Measurements from ENCODE around the gene PCDHGB3. TPM values are rescaled to one million over a fixed set of nuclear protein-coding genes. Genes with fewer than 3 reads are reported as not detected.

Gene PCDHGB3
- total and polyA plus RNA-seq, 7 donors: 0.17 to 2.0 (median 0.92) TPM

DNA sequence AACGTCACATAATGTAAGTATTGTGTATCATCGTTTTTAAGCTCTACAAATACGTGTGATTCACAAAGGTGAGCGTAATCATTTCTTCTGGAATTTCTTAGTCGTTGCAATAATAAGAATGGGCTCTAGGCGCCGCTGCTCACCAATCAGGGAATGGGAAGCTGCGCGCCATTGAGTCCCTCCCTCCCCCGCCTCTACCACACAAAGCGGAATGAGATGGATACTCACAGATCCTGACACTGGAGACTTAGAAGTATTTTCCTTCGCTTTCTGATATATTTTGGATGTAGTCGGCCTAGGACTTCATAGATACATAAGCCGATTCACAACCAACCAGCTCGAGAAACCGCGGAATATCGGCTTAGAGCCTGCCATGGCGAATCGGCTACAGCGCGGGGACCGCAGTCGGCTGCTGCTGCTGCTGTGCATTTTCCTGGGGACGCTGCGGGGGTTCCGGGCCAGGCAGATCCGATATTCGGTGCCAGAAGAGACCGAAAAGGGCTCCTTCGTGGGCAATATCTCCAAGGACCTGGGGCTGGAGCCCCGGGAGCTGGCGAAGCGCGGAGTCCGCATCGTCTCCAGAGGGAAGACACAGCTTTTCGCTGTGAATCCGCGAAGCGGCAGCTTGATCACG, 50.9 kb downstream of the PCDHGB3 start, which contains the start of gene PCDHGA11:
TSS of gene PCDHGA11 (plus strand) at position 197 of the 634 bp plus-strand sequence. CDS start at position 374, 177 bp downstream.
- DNase-seq (peak in 1 of 2 donors; percentile 29), ATAC-seq (peak; percentile 49 to 73 (median 66))
- WGBS, 3 donors: 20 to 22% (median 22%) methylated on average over 42 of the region's 42 CpGs
- peak; percentile 68 for TF ChIP-seq CTCF (IDR thresholded peaks at IDR 0.05)
- Histone ChIP-seq H3K4me1 (no peaks in the 10 kb centered on the region), H3K4me3 (peak within 1 kb of the TSS; percentile 66), H3K36me3 (ENCODE audit: insufficient read depth in 1 of 2, low read depth in 1 of 2) (no peaks in the 10 kb centered on the region), H3K9me3 (peaks cover 9% of the 10 kb centered on the region), H3K27ac (peak within 1 kb of the TSS; percentile 7), H3K27me3 (ENCODE audit: insufficient read depth in 3 of 3, low read length in 2 of 3) (peaks cover 0 to 29% (median 6%) of the 10 kb centered on the region in 3 donors)
- intact Hi-C loops (cut with DNase I): loop anchor here in 1 of 2 donors (5.0 kb wide), 1 partner anchor 101 kb away; no protein-coding TSS in a partner anchor

GRCh38 chr5:141421489-141421855, 51.4 kb downstream of the PCDHGB3 start:
- Histone ChIP-seq H3K27me3 (ENCODE audit: insufficient read depth in 3 of 3, low read length in 2 of 3) (peaks cover 0 to 28% (median 6%) of the 10 kb centered on the region in 3 donors), H3K4me3 (peak overlapping the region; percentile 66), H3K9me3 (peaks cover 9% of the 10 kb centered on the region), H3K36me3 (ENCODE audit: insufficient read depth in 1 of 2, low read depth in 1 of 2) (no peaks in the 10 kb centered on the region), H3K4me1 (no peaks in the 10 kb centered on the region), H3K27ac (peak overlapping the region; percentile 7)
- intact Hi-C loops (cut with DNase I): loop anchor here in 1 of 2 donors (5.0 kb wide), 1 partner anchor 101 kb away; no protein-coding TSS in a partner anchor
- no peak for ATAC-seq
- DNase-seq: no peak
- no peak for TF ChIP-seq CTCF (IDR thresholded peaks at IDR 0.05)
- 21 to 24% (median 23%) methylated on average over 13 of the region's 13 CpGs for WGBS, 3 donors

Other genes with a start within 250 kb of the PCDHGB3 start
Only the 30 nearest of the 37 such genes appear.
- under 1 TPM in 3 of 4 donors, not detected in 1; 0.15 to 0.58 (median 0.20) TPM for gene PCDHB9, start 183.1 kb upstream of the PCDHGB3 start, total RNA-seq
- under 1 TPM; 0.09 to 0.15 (median 0.13) TPM for gene PCDHB9, start 183.1 kb upstream of the PCDHGB3 start, polyA plus RNA-seq
- gene PCDHB10, start 177.9 kb upstream of the PCDHGB3 start, total RNA-seq: under 1 TPM; 0.26 to 0.29 (median 0.26) TPM
- gene PCDHB10, start 177.9 kb upstream of the PCDHGB3 start, polyA plus RNA-seq: under 1 TPM; 0.13 to 0.17 (median 0.14) TPM
- gene PCDHB11, start 170.6 kb upstream of the PCDHGB3 start, total RNA-seq: 1 to 10 TPM in 2 of 4 donors, under 1 TPM in 2; 0.86 to 1.8 (median 1.1) TPM
- under 1 TPM; 0.08 to 0.13 (median 0.13) TPM for gene PCDHB11, start 170.6 kb upstream of the PCDHGB3 start, polyA plus RNA-seq
- under 1 TPM; 0.44 to 0.96 (median 0.83) TPM for gene PCDHB12, start 161.5 kb upstream of the PCDHGB3 start, total RNA-seq
- gene PCDHB12, start 161.5 kb upstream of the PCDHGB3 start, polyA plus RNA-seq: under 1 TPM; 0.10 to 0.21 (median 0.21) TPM
- under 1 TPM; 0.44 to 0.81 (median 0.62) TPM for gene PCDHB13, start 156.3 kb upstream of the PCDHGB3 start, total RNA-seq
- under 1 TPM; 0.06 to 0.26 (median 0.18) TPM for gene PCDHB13, start 156.3 kb upstream of the PCDHGB3 start, polyA plus RNA-seq
- under 1 TPM; 0.48 to 0.75 (median 0.50) TPM for gene PCDHB14, start 146.9 kb upstream of the PCDHGB3 start, total RNA-seq
- gene PCDHB14, start 146.9 kb upstream of the PCDHGB3 start, polyA plus RNA-seq: under 1 TPM; 0.20 to 0.51 (median 0.32) TPM
- gene PCDHB15, start 124.8 kb upstream of the PCDHGB3 start, total RNA-seq: 1 to 10 TPM in 2 of 4 donors, under 1 TPM in 2; 0.50 to 2.5 (median 0.91) TPM
- under 1 TPM; 0.44 to 0.58 (median 0.45) TPM for gene PCDHB15, start 124.8 kb upstream of the PCDHGB3 start, polyA plus RNA-seq
- under 1 TPM in 2 of 4 donors, not detected in 2; 0.19 to 0.32 TPM for gene SLC25A2, start 66.2 kb upstream of the PCDHGB3 start, total RNA-seq
- under 1 TPM in 1 of 3 donors, not detected in 2; 0.04 TPM for gene SLC25A2, start 66.2 kb upstream of the PCDHGB3 start, polyA plus RNA-seq
- 100 to 1,000 TPM in 2 of 4 donors, 10 to 100 TPM in 2; 92.9 to 139 (median 117) TPM for gene TAF7, start 49.5 kb upstream of the PCDHGB3 start, total RNA-seq
- gene TAF7, start 49.5 kb upstream of the PCDHGB3 start, polyA plus RNA-seq: 100 to 1,000 TPM; 112 to 249 (median 139) TPM
- gene PCDHGA1, start 39.7 kb upstream of the PCDHGB3 start, total RNA-seq: 1 to 10 TPM in 1 of 4 donors, under 1 TPM in 3; 0.51 to 1.4 (median 0.65) TPM
- gene PCDHGA1, start 39.7 kb upstream of the PCDHGB3 start, polyA plus RNA-seq: 1 to 10 TPM in 1 of 3 donors, under 1 TPM in 2; 0.27 to 2.1 (median 0.56) TPM
- gene PCDHGA2, start 31.5 kb upstream of the PCDHGB3 start, total RNA-seq: 1 to 10 TPM; 1.2 to 1.8 (median 1.6) TPM
- gene PCDHGA2, start 31.5 kb upstream of the PCDHGB3 start, polyA plus RNA-seq: 1 to 10 TPM in 1 of 3 donors, under 1 TPM in 2; 0.22 to 1.1 (median 0.25) TPM
- 1 to 10 TPM in 3 of 4 donors, under 1 TPM in 1; 0.97 to 2.4 (median 1.7) TPM for gene PCDHGA3, start 26.4 kb upstream of the PCDHGB3 start, total RNA-seq
- under 1 TPM; 0.33 to 0.67 (median 0.34) TPM for gene PCDHGA3, start 26.4 kb upstream of the PCDHGB3 start, polyA plus RNA-seq
- 1 to 10 TPM in 2 of 4 donors, under 1 TPM in 2; 0.71 to 1.8 (median 1.2) TPM for gene PCDHGB1, start 20.1 kb upstream of the PCDHGB3 start, total RNA-seq
- under 1 TPM; 0.08 to 0.22 (median 0.12) TPM for gene PCDHGB1, start 20.1 kb upstream of the PCDHGB3 start, polyA plus RNA-seq
- gene PCDHGA4, start 15.2 kb upstream of the PCDHGB3 start, total RNA-seq: 1 to 10 TPM in 3 of 4 donors, under 1 TPM in 1; 0.84 to 2.4 (median 2.2) TPM
- gene PCDHGA4, start 15.2 kb upstream of the PCDHGB3 start, polyA plus RNA-seq: under 1 TPM; 0.14 to 0.47 (median 0.40) TPM
- gene PCDHGB2, start 10.2 kb upstream of the PCDHGB3 start, total RNA-seq: 1 to 10 TPM; 1.2 to 2.4 (median 1.9) TPM
- gene PCDHGB2, start 10.2 kb upstream of the PCDHGB3 start, polyA plus RNA-seq: under 1 TPM; 0.10 to 0.67 (median 0.65) TPM
- gene PCDHGA5, start 6.1 kb upstream of the PCDHGB3 start, total RNA-seq: 1 to 10 TPM in 2 of 4 donors, under 1 TPM in 2; 0.84 to 2.0 (median 1.2) TPM
- gene PCDHGA5, start 6.1 kb upstream of the PCDHGB3 start, polyA plus RNA-seq: under 1 TPM; 0.07 to 0.38 (median 0.35) TPM
- 1 to 10 TPM; 1.3 to 2.5 (median 1.8) TPM for gene PCDHGA6, start 3.6 kb downstream of the PCDHGB3 start, total RNA-seq
- under 1 TPM; 0.03 to 0.72 (median 0.57) TPM for gene PCDHGA6, start 3.6 kb downstream of the PCDHGB3 start, polyA plus RNA-seq
- 1 to 10 TPM in 2 of 4 donors, under 1 TPM in 2; 0.97 to 2.2 (median 1.1) TPM for gene PCDHGA7, start 12.5 kb downstream of the PCDHGB3 start, total RNA-seq
- gene PCDHGA7, start 12.5 kb downstream of the PCDHGB3 start, polyA plus RNA-seq: under 1 TPM; 0.07 to 0.35 (median 0.35) TPM
- 1 to 10 TPM in 3 of 4 donors, under 1 TPM in 1; 0.99 to 3.0 (median 2.0) TPM for gene PCDHGB4, start 17.5 kb downstream of the PCDHGB3 start, total RNA-seq
- under 1 TPM; 0.24 to 0.52 (median 0.49) TPM for gene PCDHGB4, start 17.5 kb downstream of the PCDHGB3 start, polyA plus RNA-seq
- 1 to 10 TPM in 3 of 4 donors, under 1 TPM in 1; 0.82 to 1.6 (median 1.3) TPM for gene PCDHGA8, start 22.4 kb downstream of the PCDHGB3 start, total RNA-seq
- gene PCDHGA8, start 22.4 kb downstream of the PCDHGB3 start, polyA plus RNA-seq: under 1 TPM; 0.04 to 0.30 (median 0.26) TPM
- gene PCDHGB5, start 27.7 kb downstream of the PCDHGB3 start, total RNA-seq: 1 to 10 TPM; 2.7 to 5.1 (median 4.0) TPM
- gene PCDHGB5, start 27.7 kb downstream of the PCDHGB3 start, polyA plus RNA-seq: 1 to 10 TPM in 1 of 3 donors, under 1 TPM in 2; 0.61 to 1.4 (median 0.95) TPM
- gene PCDHGA9, start 32.5 kb downstream of the PCDHGB3 start, total RNA-seq: 1 to 10 TPM; 1.5 to 3.5 (median 1.9) TPM
- under 1 TPM; 0.11 to 0.42 (median 0.36) TPM for gene PCDHGA9, start 32.5 kb downstream of the PCDHGB3 start, polyA plus RNA-seq
- 1 to 10 TPM; 2.0 to 4.1 (median 2.9) TPM for gene PCDHGB6, start 37.8 kb downstream of the PCDHGB3 start, total RNA-seq
- gene PCDHGB6, start 37.8 kb downstream of the PCDHGB3 start, polyA plus RNA-seq: under 1 TPM; 0.46 to 0.83 (median 0.82) TPM
- 1 to 10 TPM in 3 of 4 donors, under 1 TPM in 1; 0.86 to 3.9 (median 2.8) TPM for gene PCDHGA10, start 42.7 kb downstream of the PCDHGB3 start, total RNA-seq
- under 1 TPM; 0.27 to 0.56 (median 0.39) TPM for gene PCDHGA10, start 42.7 kb downstream of the PCDHGB3 start, polyA plus RNA-seq
- 1 to 10 TPM; 3.8 to 7.2 (median 5.7) TPM for gene PCDHGB7, start 47.4 kb downstream of the PCDHGB3 start, total RNA-seq
- 1 to 10 TPM in 1 of 3 donors, under 1 TPM in 2; 0.70 to 1.1 (median 0.90) TPM for gene PCDHGB7, start 47.4 kb downstream of the PCDHGB3 start, polyA plus RNA-seq
- gene PCDHGA11, start 50.8 kb downstream of the PCDHGB3 start, total RNA-seq: 1 to 10 TPM in 3 of 4 donors, under 1 TPM in 1; 0.94 to 4.4 (median 2.9) TPM
- gene PCDHGA11, start 50.8 kb downstream of the PCDHGB3 start, polyA plus RNA-seq: under 1 TPM; 0.21 to 0.72 (median 0.45) TPM
- gene PCDHGA12, start 60.3 kb downstream of the PCDHGB3 start, total RNA-seq: 1 to 10 TPM; 2.6 to 6.9 (median 3.6) TPM
- gene PCDHGA12, start 60.3 kb downstream of the PCDHGB3 start, polyA plus RNA-seq: under 1 TPM; 0.38 to 0.56 (median 0.39) TPM
- gene PCDHGC3, start 105.7 kb downstream of the PCDHGB3 start, total RNA-seq: 10 to 100 TPM in 3 of 4 donors, 1 to 10 TPM in 1; 7.3 to 25.2 (median 14.2) TPM
- gene PCDHGC3, start 105.7 kb downstream of the PCDHGB3 start, polyA plus RNA-seq: 10 to 100 TPM in 1 of 3 donors, 1 to 10 TPM in 2; 8.6 to 22.3 (median 9.0) TPM
- 1 to 10 TPM in 1 of 4 donors, under 1 TPM in 3; 0.36 to 1.2 (median 0.65) TPM for gene PCDHGC4, start 114.8 kb downstream of the PCDHGB3 start, total RNA-seq
- under 1 TPM in 2 of 3 donors, not detected in 1; 0.06 to 0.18 TPM for gene PCDHGC4, start 114.8 kb downstream of the PCDHGB3 start, polyA plus RNA-seq
- 1 to 10 TPM in 1 of 4 donors, under 1 TPM in 3; 0.49 to 1.2 (median 0.65) TPM for gene PCDHGC5, start 118.8 kb downstream of the PCDHGB3 start, total RNA-seq
- gene PCDHGC5, start 118.8 kb downstream of the PCDHGB3 start, polyA plus RNA-seq: under 1 TPM in 2 of 3 donors, not detected in 1; 0.08 to 0.95 TPM

All from psoas muscle (tissue), 8 donors.